Measurements from ENCODE around the gene ULK2. TPM values are rescaled to one million over a fixed set of nuclear protein-coding genes. Genes with fewer than 3 reads are reported as not detected.

Gene ULK2
- polyA plus RNA-seq, 4 donors, result 27.8 to 36.2 (median 31.3) TPM

- DNase-seq (ENCODE audit: low read depth in 4 of 4, low spot score in 2 of 4), result no peak
Measured at GRCh38 chr17:19731626-19732025, 136.1 kb downstream of the ULK2 start.

GRCh38 chr17:19730843-19731242 lies 136.9 kb downstream of the ULK2 start:
- DNase-seq (ENCODE audit: low read depth in 4 of 4, low spot score in 2 of 4), result no peak

- DNase-seq (ENCODE audit: low read depth in 4 of 4, low spot score in 2 of 4), result no peak
Measured at GRCh38 chr17:19729900-19730299, 137.8 kb downstream of the ULK2 start.

GRCh38 chr17:19728084-19728495 lies 139.6 kb downstream of the ULK2 start:
- no peak for DNase-seq (ENCODE audit: low read depth in 4 of 4, low spot score in 2 of 4)

- no peak for DNase-seq (ENCODE audit: low read depth in 4 of 4, low spot score in 2 of 4)
Measured at GRCh38 chr17:19727501-19728078, 140.1 kb downstream of the ULK2 start.

- DNase-seq (ENCODE audit: low read depth in 4 of 4, low spot score in 2 of 4), result no peak
Measured at GRCh38 chr17:19726631-19727376, 140.9 kb downstream of the ULK2 start.

- DNase-seq (ENCODE audit: low read depth in 4 of 4, low spot score in 2 of 4), result no peak
Measured at GRCh38 chr17:19725486-19725885, 142.2 kb downstream of the ULK2 start.

- DNase-seq (ENCODE audit: low read depth in 4 of 4, low spot score in 2 of 4), result no peak
Measured at GRCh38 chr17:19724501-19725420, 143.0 kb downstream of the ULK2 start.

GRCh38 chr17:19723964-19724363 lies 143.8 kb downstream of the ULK2 start:
- DNase-seq (ENCODE audit: low read depth in 4 of 4, low spot score in 2 of 4), result no peak

Other genes starting within 250 kb of the ULK2 start
- 100 to 1,000 TPM in 1 of 4 donors, 10 to 100 TPM in 3; 81.0 to 116 (median 90.0) TPM for gene ALDH3A2, start 219.2 kb downstream of the ULK2 start, polyA plus RNA-seq (ENCODE audit: insufficient read length in 4 of 4)
- gene SLC47A2, start 151.4 kb downstream of the ULK2 start, polyA plus RNA-seq (ENCODE audit: insufficient read length in 4 of 4), result 1 to 10 TPM; 6.3 to 8.6 (median 7.1) TPM
- 1 to 10 TPM in 3 of 4 donors, under 1 TPM in 1; 0.89 to 1.7 (median 1.2) TPM for gene ALDH3A1, start 119.6 kb downstream of the ULK2 start, polyA plus RNA-seq (ENCODE audit: insufficient read length in 4 of 4)
- 10 to 100 TPM; 25.7 to 36.3 (median 31.3) TPM for gene AKAP10, start 109.9 kb upstream of the ULK2 start, polyA plus RNA-seq (ENCODE audit: insufficient read length in 4 of 4)
- gene SPECC1, start 141.4 kb upstream of the ULK2 start, polyA plus RNA-seq (ENCODE audit: insufficient read length in 4 of 4), result 10 to 100 TPM; 10.5 to 20.0 (median 14.4) TPM